GM19240 (cell line): ENCODE results near the gene LDHAL6B.

Source experiments
- DNase-seq: peaks from one replicate; pipeline ENCODE4 v3.0.0; 2011; ENCODE audit warnings: low spot score; ENCODE audit not compliant: insufficient read length

Gene LDHAL6B

GRCh38 chr15:59250249-59250648, 43.6 kb downstream of the LDHAL6B start:
- DNase-seq, result no peak

- no peak for DNase-seq
Measured at GRCh38 chr15:59251001-59251845, 44.6 kb downstream of the LDHAL6B start.

- no peak for DNase-seq
Measured at GRCh38 chr15:59252137-59252536, 45.5 kb downstream of the LDHAL6B start.

GRCh38 chr15:59255680-59256336, 49.2 kb downstream of the LDHAL6B start:
- no peak for DNase-seq

DNA sequence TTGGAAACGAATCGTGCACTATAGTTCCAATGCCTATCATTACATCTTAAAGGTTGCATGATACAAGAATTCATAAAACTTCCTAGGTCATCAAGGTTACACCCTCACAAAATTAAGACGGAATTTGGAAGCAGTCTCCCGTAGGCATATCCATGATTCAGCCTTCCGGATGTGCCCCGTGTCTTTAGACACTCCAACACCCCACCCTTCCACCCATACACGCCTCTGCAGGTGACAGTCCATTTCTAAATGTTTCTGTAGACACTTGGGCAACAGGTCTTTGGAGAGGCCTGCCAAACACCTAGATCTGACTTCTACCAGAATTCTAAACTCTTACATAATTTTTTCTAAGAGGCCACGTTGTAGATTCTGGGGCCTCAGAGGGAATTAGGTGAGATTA, 49.8 kb downstream of the LDHAL6B start:
- DNase-seq, result no peak

- DNase-seq, result no peak
Measured at GRCh38 chr15:59257140-59257539, 50.5 kb downstream of the LDHAL6B start.
